HG02610 (cell line): Measurements from ENCODE around the gene PLA2G4D.
"Not testable (repeated sequence)": the region's sequence is repeated elsewhere in the genome, so short reads cannot be mapped to it uniquely, and the experiment has no call there.

Source experiments
- ATAC-seq: cut with Tn5 transposase; IDR thresholded peaks from one replicate; pipeline ENCODE4 v1.9.1; 2021; ENCODE audit warnings: mild to moderate bottlenecking, moderate library complexity; ENCODE audit not compliant: unreplicated experiment

Gene PLA2G4D

DNA sequence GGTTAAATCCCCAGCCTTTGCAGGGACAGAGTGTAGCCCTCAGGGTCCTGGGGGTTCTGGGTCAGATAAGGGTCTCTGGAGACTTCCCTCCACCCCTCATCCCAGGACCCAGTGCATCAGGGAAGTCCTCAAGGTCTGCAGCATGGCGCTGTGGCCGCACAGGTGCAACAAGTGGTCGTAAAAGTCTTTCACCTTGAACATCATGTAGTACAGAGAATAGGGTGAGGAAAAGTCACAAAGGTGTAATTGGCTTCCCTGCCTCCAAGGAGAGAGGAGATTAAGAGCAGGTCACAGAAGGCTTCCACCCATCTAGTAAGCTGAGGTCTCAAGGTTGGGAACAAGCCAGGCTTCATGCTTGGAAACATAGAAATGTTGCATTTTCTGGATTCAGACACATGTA lies 29.2 kb upstream of the PLA2G4D start:
- no peak for ATAC-seq

DNA sequence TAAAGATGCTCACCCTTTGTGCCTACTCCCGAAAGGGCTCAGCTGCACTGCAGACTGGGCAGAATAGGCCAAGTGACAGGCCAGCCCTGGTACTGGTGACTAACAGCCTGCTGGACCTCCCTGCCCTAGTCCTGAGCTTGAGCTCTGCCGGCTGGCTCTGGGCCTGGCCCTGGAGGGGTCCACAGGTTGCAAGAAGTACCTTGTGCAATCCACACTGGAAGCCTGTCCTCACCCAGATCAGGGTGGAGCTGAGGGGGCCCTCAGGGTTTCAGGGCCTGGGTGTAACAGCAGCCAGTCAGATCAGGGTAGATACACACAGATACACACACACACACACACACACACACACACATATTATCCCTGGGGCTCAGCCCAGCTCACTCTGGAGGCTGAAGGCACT lies 27.3 kb upstream of the PLA2G4D start:
- no peak for ATAC-seq

DNA sequence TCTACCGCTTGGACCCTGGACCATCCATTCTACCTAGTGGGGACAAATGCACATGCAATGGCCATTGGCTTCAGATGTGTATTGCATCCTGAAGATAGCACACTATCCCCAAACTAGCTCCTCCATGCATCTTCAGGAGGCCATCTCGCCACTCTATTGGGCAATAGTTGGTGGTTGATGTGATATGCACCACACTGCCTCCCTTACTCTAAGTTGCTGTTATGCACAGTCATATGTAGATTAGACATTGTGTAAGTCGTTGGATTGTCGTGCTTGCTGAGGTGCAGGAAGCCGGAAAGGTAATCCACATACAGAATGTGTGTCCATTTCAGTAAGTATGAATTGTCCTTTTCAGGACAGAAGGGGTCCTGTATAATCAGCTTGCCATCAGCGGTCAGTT lies 26.7 kb upstream of the PLA2G4D start:
- no peak for ATAC-seq

DNA sequence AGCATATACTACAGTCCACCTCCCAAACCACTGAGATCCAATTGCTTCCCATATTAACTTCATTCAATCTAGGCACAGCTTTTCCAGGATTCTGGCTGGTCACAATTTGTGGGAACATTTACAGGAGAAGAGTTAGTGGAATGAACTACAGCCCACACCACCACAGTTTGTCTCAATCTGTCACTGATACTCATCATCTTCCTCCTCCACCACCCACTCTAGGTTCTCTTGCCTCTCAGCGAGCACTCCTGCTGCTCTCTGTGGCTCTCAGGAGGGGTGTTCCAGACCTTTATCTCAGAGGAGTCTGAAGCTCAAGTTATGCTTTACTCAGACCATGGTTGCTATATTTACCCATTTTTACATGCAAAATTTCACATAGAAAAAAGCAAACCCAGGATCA lies 25.9 kb upstream of the PLA2G4D start:
- ATAC-seq, result no peak

DNA sequence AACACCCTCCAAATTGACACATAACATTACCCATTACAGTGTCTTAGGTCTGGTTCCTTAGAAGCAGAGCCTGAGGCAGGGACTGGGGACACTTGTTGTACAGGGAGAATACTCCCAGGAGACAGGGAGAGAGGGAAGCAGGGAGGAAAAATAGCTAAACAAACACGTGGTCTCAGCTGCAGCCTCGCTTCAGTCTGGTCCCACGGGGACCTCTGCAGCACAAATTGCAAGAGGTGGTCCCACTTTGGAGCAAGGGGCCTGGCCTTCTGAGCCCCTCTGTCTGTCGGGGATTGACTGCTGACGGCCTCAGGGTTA lies 25.0 kb upstream of the PLA2G4D start:
- ATAC-seq, result no peak

DNA sequence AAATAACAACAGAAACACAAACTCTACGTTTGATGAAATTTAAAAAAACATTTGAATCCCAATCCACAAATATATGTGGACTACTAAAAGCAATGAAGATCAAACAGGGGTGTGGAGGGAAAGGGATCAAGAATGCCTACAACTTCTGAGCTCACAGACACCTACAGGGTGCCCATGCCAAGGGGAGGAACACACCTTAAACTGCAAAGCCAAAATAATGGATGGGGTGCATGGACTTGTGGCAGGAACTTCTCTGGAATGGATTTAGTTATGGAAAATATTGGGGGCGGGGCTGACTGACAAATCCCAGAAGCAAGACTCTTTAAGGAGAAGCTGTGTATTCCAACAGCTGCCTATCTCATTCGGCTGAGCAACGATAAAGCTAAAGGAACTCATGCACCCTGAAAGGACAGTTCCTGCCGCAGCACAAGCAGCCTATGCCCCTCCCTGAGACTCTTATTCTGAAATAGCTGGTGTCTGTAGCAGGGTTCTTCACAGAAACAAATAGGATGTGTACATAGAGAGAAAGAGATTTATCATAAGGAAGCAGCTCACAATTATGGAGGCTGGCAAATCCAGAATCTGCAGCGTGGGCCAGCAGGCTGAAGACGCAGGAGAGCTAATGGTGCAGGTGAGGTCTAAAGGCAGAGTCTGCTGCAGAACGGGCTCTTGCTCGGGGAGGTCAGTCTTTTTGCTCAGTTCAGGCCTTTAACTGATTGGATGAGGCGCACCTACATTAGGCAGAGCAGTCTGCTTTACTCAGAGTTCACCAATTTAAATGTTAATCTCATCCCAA lies 24.5 kb upstream of the PLA2G4D start:
- no peak for ATAC-seq

DNA sequence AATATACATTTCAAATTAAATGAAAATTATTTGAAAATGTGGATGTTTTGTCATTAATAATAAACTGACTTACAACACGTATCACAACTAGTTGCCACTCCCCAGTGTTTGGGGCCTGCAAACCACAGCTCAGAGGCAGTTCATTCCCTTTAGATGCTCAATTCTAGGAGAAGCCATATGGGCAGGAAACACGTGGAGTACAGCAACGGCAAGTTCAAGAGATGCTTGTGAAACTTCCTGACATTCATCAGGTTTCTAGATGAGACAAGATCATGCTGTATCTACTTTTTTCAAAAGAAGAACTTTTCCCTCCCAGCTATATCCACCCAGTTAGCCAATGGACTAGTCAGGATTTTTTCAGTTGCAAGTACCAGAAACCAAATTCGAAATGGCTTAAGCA lies 17.6 kb upstream of the PLA2G4D start:
- no peak for ATAC-seq

DNA sequence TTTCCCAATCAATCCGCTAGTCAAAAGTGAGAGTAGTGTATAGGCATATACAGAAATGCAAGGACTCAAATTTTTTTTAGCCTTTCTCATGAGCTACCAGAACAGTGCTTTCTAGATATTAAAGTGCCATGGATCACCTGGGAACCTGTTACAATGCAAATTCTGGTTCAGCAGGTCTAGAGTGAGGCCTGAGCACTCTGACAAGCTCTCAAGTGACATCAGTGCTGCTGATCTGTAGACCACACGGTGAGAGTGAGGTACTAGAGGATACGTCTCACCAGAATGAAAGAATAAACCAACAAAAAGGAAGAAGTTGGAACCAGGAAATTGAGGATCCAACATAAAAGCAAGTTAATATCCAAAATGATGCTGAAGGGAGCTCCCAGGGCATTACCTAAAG lies 16.0 kb upstream of the PLA2G4D start:
- no peak for ATAC-seq

DNA sequence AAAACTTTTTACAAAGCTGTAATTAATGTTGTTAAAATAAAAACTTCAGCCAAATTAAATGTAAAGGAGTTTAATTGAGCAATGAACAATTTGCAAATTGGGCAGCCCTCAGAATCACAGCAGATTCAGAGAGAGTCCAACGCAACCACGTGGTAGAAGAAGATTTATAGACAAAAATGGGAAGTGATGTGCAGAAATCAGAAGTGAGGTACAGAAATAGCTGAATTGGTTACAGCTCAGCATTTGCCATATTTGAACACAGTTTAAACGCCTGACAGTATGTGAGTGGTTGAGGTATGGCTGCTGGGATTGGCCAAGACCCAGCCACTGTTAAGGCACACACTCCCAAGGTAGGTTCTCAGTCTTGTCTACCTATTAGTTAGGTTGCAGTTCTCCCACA lies 14.4 kb upstream of the PLA2G4D start:
- ATAC-seq, result no peak

DNA sequence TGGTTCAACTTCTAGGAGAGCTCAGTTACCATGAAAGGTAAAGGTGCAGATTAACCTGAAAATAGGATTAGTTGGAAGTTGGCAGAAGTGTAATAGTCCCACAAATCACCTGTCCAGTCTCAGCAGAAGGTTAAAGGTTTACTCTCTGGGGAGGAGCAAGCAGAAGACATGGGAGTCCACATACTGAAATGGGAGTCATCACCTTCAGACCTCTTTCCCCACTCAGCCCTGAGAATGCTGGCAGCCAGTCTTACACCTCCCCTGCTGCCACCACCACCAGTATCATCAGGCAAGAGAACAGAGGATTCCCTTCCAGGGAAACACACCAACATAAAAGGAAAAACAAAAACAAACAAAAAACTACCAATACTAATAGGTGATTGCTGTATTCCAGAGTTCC lies 13.8 kb upstream of the PLA2G4D start:
- no peak for ATAC-seq

DNA sequence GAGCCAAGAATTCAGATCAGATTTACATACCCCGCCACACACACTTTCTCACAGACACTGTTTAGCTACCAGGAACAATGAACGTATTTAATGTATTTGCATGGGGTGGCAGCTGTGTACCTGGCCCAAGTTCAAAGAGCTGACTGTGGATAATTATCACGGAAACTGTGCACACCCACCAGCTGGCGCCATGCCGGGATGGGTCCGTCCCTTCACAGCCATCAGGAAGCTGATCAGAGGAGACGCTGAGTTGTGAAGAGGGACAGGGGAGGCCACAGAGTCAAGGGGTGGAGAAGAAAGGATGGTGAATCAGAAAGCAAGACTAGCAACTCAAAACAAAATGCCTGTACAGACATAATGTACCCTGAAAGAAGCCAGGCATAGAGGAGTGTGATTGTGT lies 13.1 kb upstream of the PLA2G4D start:
- ATAC-seq, result no peak

DNA sequence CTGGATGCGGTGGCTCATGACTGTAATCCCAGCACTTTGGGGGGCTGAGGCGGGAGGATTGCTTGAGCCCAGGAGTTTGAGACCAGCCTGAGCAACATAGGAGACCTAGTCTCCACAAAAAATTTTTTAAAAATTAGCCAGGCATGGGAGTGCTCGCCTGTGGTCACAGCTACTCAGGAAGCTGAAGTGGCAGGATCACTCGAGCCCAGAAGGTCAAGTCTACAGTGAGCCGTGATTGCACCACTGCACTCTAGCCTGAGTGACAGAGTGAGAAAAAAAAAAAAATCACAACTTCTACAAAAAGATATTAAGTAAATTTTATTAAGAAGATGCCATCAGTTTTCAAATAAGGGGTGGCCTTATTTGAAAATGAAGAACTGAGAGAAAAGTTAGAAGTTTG lies 11.9 kb upstream of the PLA2G4D start:
- ATAC-seq, result no peak

DNA sequence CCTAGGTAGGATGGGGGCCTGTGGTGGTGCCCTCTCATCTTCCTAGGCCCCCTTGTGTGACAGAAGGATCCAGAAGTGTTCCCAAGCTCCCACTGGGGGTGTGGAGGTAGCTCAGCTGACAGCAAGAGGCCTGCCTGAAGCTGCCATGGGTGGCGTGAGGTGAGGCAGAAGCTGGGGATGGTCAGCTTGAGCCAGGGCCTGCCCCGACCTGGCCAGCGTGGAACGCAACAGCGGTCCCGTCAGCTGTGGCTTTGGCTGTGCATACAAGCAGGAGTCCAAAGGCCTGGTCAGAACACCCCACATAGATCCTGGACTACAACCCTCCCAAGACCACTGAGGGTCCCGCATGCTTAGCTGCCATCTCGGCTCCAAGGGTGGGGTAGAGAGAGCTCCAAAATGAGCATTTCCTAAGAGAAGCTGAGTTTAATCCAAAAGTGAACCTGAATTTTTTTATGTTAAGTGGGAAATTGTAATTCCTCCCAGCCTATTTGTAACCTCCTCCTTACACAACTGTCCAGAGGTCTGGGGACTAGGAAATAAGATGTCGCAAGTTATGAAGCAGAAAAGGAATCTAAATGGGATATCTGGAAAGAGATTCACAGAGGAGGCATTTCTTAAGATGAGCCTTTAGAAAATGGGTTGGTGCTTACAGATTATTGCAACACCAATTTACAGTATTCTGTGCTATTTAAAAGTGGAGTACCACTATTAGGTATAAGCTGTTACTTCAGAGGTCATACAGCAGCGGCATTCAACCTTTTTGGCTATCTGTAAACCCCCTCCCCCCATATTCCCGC lies 9.9 kb upstream of the PLA2G4D start:
- ATAC-seq, result no peak

DNA sequence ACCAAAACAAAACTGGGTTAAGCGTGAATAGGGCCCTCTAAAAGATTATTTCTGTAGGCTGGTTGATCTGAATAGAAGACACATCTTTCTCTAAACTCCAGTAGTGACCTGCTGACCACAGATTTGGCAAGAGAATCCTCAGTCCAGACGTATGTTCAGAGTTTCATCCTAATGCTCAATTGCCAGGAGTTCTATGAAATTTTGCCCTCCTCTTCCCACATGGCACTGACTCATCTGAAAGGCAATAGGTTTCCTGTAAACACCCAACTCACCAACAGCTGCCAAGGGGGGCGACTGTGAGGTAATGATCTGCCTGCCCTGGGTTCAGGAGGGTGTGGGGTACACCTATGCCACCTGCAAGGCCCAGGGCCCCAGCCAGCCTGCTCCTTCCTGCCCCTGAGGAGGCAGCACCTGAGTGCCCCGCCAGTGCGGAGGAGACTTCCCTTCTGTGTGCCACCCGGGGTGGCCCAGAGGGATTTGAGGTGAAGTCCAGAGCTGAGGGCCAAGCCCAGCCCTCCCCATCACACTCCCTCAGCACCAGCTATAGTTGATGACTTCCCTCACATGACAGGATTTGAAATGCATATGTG lies 8.4 kb upstream of the PLA2G4D start:
- ATAC-seq, result no peak

DNA sequence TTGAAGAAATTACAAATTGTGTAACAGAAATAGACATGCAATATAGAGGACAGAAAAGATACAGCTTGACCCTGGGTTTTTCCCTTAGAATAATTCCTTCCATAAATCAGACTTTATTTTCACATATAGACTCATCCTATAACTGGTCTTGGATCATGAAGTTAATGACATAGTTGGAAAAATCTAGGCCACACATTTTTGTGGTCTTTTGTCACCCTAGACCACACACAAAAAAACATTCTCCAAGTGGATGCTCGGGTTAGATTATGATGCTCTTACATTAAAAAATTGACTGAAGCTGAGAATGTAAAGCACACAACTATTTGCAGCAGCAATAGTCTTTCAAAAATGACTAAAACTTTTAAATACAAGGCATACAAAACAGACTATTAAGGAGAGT lies 7.5 kb upstream of the PLA2G4D start:
- ATAC-seq, result no peak

DNA sequence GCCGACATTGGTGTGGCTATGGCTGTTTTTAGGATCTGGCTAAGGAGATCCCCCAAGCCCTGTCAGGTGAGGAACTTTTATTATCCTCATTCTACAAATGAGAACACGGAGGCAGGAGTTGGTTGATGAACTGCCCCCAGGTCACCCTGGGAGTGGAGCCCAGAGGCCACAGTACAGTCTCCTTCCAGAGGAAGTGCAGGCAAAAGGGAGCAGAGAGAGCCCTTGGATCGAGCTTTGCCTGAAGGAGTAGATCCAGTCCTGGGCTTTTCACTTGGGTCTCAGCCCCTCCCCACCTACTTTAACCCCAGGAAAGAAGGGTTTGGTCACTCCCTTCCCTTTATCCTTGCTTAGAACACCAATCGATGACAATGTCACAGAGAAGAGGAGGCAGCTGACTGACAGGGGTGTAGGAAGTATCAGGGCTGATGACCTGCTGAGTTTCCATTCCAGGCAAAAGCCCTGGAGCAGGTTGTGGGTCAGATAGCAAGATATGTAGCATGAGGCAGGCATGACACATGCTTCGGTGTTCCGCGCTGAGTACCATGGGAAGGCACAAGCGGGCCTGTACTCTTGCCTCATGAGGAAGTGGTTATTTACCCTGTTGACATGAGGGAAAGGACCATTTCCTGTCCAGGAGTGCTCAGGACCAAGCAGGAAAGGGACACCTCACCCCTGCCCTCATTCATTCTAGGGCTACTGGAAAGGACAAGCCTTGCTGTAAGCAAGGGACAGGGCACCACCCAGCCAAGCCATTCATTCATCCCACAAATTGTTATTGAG lies 5.8 kb upstream of the PLA2G4D start:
- ATAC-seq, result no peak

DNA sequence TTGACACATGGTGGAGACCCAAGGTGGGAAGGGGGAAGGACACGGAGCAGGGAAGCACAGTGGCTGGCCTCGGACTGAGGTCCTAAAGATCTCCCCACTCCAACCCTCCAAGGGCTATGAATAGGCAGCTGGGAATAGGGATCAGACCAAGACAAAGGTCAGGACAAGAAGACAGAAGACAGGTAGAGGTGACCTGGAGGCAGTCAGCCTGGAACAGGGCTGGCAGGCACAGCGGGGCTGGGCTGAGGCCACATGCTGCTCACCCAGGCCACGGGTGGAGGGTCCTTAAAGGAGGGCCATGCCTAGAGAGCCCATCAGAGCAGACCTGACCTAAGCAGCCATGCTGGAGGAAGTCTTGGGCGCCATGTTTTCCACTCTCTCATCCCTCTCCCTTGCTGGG lies 2.7 kb upstream of the PLA2G4D start:
- no peak for ATAC-seq

DNA sequence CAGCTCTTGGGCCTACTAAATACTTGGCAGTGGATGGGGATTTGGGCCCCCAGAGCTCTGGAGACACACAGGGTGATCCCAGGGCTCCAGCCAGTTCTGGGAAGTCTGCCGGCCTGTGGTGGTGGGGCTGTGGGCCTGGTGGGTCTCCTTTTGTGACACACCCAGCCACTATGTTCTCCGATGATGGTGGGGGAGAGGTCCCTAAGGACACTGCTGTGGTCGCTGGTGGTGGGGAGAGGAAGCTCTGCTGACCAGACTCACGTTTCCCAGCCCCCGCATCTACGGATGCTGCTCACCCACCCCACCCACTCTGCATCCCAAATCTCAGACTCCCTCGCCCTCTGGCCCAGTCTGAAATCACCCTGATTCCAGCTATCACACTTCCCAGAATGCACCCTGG lies 396 bp downstream of the PLA2G4D start:
- no peak for ATAC-seq

DNA sequence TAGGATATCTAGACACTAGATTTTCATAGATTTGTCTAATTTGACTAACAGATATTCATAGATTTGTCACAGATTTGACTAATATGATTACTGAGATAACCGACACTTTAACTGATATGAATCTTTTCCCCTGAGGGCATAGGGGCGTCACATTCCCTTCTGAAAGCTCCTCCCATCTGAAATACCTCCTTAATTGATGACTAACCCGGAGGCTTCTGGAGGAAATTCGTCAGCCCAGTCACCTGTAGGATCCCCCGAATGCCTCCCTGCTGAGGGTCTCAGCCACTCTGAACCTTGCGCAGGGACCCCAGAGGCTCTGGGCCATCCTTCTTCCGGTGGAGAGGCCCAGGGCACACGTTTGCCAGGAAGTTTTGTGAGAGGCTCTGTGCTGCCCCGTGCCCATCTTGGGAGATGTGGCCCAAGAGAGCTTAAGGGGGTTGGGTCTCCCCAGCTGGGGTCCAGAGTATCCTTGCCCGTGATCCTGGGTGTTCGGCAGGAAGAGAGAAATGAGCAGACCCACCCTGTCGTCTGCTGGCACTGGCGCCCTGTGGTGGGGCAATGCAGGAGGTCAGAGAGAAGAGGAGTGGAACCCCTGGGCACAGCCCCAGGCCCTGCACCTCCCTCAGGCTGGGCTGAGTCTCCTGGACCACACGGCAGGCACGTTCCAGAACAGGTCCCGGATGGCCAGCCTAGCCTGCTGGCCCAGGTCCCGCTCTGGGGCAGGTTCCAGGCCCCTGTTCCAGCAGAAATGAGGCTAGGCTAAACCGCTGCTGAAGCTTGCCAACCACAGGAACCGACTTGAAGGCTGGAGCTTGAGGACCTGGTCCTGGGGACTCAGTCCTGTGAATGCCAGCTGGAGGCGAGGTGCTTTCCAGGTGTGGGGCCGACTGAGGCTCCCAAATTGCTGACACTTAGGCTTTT lies 1.7 kb downstream of the PLA2G4D start:
- ATAC-seq, result no peak

DNA sequence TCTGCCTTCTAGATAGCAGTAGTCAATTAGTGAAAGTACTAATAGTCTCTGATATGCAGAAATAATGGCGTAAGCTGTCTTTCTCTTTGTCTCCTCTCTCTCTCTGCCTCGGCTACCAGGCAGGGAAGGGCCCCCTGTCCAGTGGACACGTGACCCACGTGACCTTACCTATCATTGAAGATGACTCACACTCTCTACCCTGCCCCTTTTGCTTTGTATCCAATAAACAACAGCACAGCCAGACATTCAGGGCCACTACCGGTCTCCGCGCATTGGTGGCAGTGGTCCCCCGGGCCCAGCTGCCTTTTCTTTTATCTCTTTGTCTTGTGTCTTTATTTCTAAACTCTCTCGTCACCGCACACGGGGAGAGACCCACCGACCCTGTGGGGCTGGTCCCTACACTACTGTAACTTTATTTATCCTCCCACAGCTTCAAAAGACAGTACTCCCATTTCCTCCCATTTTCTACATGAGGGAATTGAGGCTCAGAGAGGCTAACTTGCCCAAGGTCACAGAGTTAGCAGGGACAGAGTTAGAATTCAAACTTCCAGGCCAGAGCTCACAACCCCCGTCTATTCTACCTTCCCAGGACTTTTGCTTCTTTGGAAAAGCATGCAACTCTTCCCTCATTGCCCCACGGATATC lies 2.5 kb downstream of the PLA2G4D start:
- not testable (repeated sequence) for ATAC-seq
